Body of pancreas (tissue), 4 donors: ENCODE results near the gene ALPG.

Source experiments
- CTCF ChIP-seq, 7 experiments: fragments of 450-650 bp in 4 of 7; fragments of 200-600 bp in 3 of 7; sonication (generic) in 3 of 7; IDR thresholded peaks; one replicate each; pipeline ENCODE4 v1.5.1; 2016 to 2019; ENCODE audit warnings: antibody characterized with exemption in 7 of 7
- POLR2A ChIP-seq, 3 donors: fragments of 450-650 bp; IDR thresholded peaks; one replicate each; pipeline ENCODE4 v1.6.1; 2016; ENCODE audit warnings: antibody characterized with exemption in 3 of 3, mild to moderate bottlenecking in 2 of 3

- TF ChIP-seq POLR2A (IDR thresholded peaks at IDR 0.05): no peak
- TF ChIP-seq CTCF (IDR thresholded peaks at IDR 0.05): no peak
These were observed 51.5 kb downstream of the ALPG start for GRCh38 chr2:232458051-232458660.
